Activated T-cell treated with anti-CD3 and anti-CD28 coated beads, Interleukin-2, amount 50 U/mL, for 48 hours (primary cell): ENCODE data around the gene CSMD2.

ENCODE experiments used
- DNase-seq, 2 experiments: peaks; one replicate each; pipeline ENCODE4 v3.0.0-alpha.2; 2020

The CSMD2 gene

GRCh38 chr1:33468011-33468410, 697.0 kb downstream of the CSMD2 start:
- DNase-seq, result no peak

GRCh38 chr1:33466159-33466558, 698.9 kb downstream of the CSMD2 start:
- DNase-seq, result no peak

- no peak for DNase-seq
Observed at GRCh38 chr1:33465316-33465715, 699.7 kb downstream of the CSMD2 start.

- no peak for DNase-seq
Observed at GRCh38 chr1:33464552-33464951, 700.5 kb downstream of the CSMD2 start.
